GM20000 (cell line): ENCODE data around the gene OR1M1.

Source experiments
- DNase-seq: peaks from one replicate; pipeline ENCODE4 v3.0.0; 2012; ENCODE audit warnings: low spot score
- CTCF ChIP-seq: IDR thresholded peaks from 2 replicates; pipeline ENCODE4 v1.5.1; 2012; ENCODE audit warnings: mild to moderate bottlenecking, control low read depth; ENCODE audit errors: extremely low read depth, missing control alignments

OR1M1 gene, protein sequence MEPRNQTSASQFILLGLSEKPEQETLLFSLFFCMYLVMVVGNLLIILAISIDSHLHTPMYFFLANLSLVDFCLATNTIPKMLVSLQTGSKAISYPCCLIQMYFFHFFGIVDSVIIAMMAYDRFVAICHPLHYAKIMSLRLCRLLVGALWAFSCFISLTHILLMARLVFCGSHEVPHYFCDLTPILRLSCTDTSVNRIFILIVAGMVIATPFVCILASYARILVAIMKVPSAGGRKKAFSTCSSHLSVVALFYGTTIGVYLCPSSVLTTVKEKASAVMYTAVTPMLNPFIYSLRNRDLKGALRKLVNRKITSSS

DNA sequence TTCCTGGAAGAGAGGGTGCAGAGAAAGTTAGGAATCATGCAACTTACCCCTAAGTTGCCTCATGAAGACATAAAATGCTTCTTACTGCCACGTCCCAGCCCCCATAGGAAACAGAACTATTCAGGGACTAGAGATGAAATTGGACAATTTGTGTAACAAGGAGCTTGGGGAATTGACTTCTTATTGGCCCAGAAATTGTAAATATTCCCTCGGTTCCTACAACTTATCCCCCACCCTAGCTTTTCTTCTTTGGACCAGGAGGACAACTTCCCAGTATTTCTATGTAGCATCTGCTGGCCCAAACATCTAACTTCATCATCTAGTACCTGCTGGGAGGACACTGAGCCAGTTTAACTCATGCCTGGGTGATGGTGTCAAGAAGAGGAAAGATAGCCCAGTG is at the start of gene OR1M1:
Gene OR1M1 (plus strand): TSS at position 301 of the 400 bp plus-strand sequence. CDS start 6,184 bp downstream, outside the sequence.
- TF ChIP-seq CTCF: no peak
- no peak for DNase-seq

DNA sequence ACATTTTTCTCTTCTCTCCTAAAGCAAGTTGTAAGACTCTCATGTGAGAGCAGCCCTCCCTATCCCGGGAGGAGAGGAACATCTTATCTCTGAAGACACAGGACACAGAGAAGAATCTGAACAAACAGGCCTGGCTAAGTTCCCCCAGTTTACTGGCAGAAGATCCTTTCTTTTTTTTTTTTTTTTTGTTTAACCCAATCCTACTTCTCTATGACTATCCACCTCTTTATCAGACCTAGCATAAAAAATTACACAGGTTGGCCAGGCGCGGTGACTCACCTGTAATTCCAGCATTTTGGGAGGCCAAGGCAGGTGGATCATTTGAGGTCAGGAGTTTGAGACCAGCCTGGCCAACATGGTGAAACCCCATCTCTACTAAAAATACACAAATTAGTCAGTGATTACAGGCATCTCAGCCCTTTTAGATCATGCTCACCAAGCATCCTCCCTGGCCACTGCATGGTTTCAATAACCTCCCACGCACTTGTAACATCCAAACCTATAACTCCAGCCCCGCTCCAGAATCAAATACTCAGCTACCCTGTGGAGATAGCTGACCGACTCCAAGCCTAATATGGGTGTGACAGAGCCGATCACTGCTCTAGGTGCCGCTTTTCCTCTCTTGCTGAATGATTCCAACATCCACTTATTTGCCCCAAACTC is 49.3 kb upstream of the OR1M1 start:
- TF ChIP-seq CTCF: no peak
- no peak for DNase-seq

DNA sequence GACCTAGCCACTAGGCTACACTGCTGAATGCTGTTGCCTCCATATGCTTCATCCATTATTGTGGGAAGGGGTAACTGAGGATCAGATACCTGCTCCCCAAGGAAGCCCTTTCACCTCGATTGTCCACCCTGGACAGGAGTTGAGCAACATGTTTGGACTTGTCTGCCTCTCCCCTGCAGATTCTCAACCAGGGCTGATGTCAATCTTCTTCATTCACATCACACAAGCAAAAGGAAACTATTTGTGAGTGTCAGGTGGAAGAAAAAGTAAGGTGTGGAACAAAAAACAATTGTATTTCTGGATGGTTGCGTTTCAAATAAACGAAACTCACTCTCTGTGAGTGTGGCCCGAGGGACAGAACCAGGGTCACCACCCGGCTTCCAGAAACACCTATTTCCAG is 47.1 kb upstream of the OR1M1 start:
- no peak for TF ChIP-seq CTCF
- DNase-seq: no peak

GRCh38 chr19:9040131-9040530 is 46.7 kb upstream of the OR1M1 start:
- TF ChIP-seq CTCF: no peak
- no peak for DNase-seq

DNA sequence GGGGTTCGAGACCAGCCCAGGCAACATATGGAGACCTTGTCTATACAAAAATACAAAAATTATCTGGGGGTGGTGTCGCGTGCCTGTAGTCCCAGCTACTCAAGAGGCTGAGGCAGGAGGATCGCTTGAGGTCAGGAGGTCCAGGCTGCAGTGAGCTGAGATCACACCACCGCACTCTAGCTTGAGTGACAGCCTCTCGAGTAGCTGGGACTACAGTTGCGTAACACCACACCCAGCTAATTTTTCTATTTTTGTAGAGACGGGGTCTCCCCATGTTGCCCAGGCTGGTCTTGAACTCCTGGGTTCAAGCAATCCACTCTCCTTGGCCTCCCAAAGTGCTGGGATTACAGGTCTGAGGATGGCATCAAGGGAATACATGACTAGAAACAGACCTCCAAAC is 45.8 kb upstream of the OR1M1 start:
- no peak for DNase-seq
- no peak for TF ChIP-seq CTCF

GRCh38 chr19:9043524-9043923 is 43.3 kb upstream of the OR1M1 start:
- TF ChIP-seq CTCF: no peak
- no peak for DNase-seq

GRCh38 chr19:9044449-9044848 is 42.4 kb upstream of the OR1M1 start:
- TF ChIP-seq CTCF: no peak

More at GRCh38 chr19:9044449-9044848, 42.4 kb upstream of the OR1M1 start:
- no peak for DNase-seq
